ENCODE measurements around the gene ARNT2. TPM values are rescaled to one million over a fixed set of nuclear protein-coding genes. Genes with fewer than 3 reads are reported as not detected.
A peak's percentile ranks its signal among the peaks of the same experiment; 100 is the strongest.

The ARNT2 gene
- total RNA-seq, 2 donors from 2014 or later = 0.09 to 0.21 TPM

DNA sequence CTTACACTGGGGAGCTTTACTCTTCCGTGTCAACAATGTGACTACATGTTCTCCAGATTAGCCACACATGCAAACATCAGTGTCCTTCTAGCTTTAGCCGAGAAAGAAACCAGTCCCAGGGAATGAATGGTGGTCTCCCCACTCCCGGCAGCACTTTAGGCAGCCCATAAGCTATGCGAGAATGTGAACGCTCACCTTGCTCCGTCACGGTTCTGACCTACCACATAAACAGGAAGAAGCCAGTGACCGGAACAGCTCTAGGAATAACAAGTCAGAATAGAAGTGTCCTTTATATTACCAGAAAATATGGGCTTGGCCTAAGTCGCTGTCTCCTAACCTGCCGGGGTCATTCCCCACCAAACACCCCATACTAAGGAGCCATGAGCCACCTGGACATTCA is 192.9 kb downstream of the ARNT2 start:
- no peaks in the 10 kb centered on the region for H3K9me3 Mint-ChIP-seq
- H3K27ac Mint-ChIP-seq = no peak overlapping the region
- peaks cover 20% of the 10 kb centered on the region for H3K27me3 Mint-ChIP-seq
- no peak overlapping the region for H3K4me3 Mint-ChIP-seq
- H3K36me3 Mint-ChIP-seq (ENCODE audit: low read depth) = no peaks in the 10 kb centered on the region
- ATAC-seq (replicated peaks) = no peak
- no peaks in the 10 kb centered on the region for H3K4me1 Mint-ChIP-seq

DNA sequence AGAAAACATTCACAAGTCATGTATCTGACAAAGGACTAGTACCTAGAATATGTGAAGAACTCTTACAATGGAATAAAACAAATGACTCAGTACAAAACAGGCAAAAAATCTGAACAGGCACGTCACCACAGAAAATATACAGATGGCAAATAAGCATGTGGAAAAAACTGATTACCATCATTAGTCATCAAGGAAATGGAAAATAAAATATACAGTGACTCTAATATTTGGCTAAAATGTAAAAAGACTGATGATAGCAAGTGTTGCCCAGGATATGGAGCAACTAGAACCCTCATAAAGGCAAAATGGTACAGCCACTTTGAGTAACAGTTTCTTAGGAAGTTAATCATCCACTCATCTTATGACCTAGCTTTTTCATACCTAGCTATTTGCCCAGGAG is 195.2 kb downstream of the ARNT2 start:
- Mint-ChIP-seq H3K27ac (peak overlapping the region; percentile 29), H3K9me3 (no peaks in the 10 kb centered on the region), H3K36me3 (ENCODE audit: low read depth) (no peaks in the 10 kb centered on the region), H3K27me3 (peaks cover 23% of the 10 kb centered on the region), H3K4me3 (no peak overlapping the region), H3K4me1 (no peaks in the 10 kb centered on the region)
- peak; percentile 64 for ATAC-seq (replicated peaks)

GRCh38 chr15:80600626-80601025 is 196.4 kb downstream of the ARNT2 start:
- H3K4me3 Mint-ChIP-seq = no peak overlapping the region
- H3K27me3 Mint-ChIP-seq = peaks cover 27% of the 10 kb centered on the region
- H3K27ac Mint-ChIP-seq = no peak overlapping the region
- ATAC-seq (replicated peaks) = no peak
- H3K36me3 Mint-ChIP-seq (ENCODE audit: low read depth) = no peaks in the 10 kb centered on the region
- H3K9me3 Mint-ChIP-seq = no peaks in the 10 kb centered on the region
- H3K4me1 Mint-ChIP-seq = no peaks in the 10 kb centered on the region

DNA sequence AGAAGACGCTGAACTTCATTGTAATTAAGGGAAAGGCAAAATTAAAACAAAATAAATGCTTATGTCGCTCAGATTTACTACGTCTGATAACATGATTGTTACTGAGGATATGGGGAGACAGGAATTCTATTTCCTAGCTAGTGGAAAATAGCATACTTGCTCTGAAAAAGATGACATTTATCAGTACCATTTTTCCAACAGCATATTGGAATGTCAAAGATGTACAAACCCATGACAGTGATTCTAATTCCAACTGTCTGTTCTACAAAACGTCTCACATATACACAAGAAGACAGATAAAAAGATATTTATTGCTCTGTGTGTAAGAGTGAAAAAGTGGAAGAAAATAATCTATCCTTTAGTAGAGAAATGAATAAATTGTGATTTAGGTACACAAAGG is 197.1 kb downstream of the ARNT2 start:
- Mint-ChIP-seq H3K27ac (no peak overlapping the region), H3K4me3 (no peak overlapping the region), H3K36me3 (ENCODE audit: low read depth) (no peaks in the 10 kb centered on the region), H3K27me3 (peaks cover 27% of the 10 kb centered on the region), H3K9me3 (no peaks in the 10 kb centered on the region), H3K4me1 (no peaks in the 10 kb centered on the region)
- ATAC-seq (replicated peaks) = no peak

DNA sequence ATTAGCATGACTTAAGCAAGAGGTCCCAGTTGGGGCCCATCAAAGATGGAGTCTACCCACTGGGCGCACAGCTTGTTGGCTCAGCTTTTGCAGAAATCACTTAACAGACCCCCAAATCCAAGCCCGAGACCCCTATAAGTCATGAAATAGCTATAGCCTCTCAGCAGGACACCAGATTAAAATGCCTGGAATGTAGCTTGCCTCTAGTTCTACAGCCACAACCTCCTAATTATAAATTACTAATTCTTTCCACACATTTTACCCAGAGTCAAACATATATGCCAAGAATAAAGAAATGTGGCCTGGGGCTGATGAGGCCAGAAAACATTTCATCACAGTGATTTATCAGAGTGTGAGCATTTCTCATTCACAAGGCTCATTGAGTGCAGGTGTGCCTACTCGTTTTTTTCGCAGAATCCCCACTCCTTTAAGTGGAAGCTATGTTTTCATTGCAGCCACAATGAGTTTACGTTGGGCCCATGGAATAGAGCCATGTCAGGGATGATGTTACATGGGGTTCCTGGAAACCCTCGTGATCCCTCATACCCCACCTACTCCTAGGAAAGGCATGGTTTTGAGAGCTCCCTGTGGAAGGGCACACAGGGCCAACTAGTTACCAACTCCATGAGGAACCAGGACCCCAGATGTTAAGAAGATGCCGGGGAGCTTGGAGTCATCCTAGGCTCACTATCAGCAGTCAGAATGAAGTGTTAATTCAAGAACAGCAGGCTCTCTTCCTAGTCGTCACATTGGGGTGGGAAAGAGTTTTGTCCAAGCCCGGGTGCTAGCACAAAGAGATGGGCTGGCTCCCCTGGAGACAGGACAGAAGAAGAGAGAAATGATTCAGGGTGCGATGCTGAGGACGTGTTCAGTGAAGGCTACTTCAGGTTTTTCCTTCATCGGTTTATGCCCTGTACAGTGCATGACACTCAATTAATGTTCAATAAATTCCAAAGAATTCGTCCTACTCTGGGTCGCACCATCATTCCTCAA is 200.7 kb downstream of the ARNT2 start:
- ATAC-seq (replicated peaks) = no peak
- Mint-ChIP-seq H3K4me1 (no peaks in the 10 kb centered on the region), H3K9me3 (no peaks in the 10 kb centered on the region)

GRCh38 chr15:80605591-80606150 is 201.5 kb downstream of the ARNT2 start:
- no peaks in the 10 kb centered on the region for H3K4me1 Mint-ChIP-seq
- H3K27ac Mint-ChIP-seq = no peak overlapping the region
- H3K4me3 Mint-ChIP-seq = no peak overlapping the region
- peaks cover 16% of the 10 kb centered on the region for H3K27me3 Mint-ChIP-seq
- no peaks in the 10 kb centered on the region for H3K9me3 Mint-ChIP-seq
- no peak for ATAC-seq (replicated peaks)
- H3K36me3 Mint-ChIP-seq (ENCODE audit: low read depth) = no peaks in the 10 kb centered on the region

More for the DNA sequence above, 200.7 kb downstream of the ARNT2 start:
- no peak overlapping the region for H3K4me3 Mint-ChIP-seq
- H3K27me3 Mint-ChIP-seq = peaks cover 24% of the 10 kb centered on the region
- H3K27ac Mint-ChIP-seq = no peak overlapping the region
- no peaks in the 10 kb centered on the region for H3K36me3 Mint-ChIP-seq (ENCODE audit: low read depth)

- ATAC-seq (replicated peaks) = no peak
- Mint-ChIP-seq H3K4me3 (no peak overlapping the region), H3K36me3 (ENCODE audit: low read depth) (no peaks in the 10 kb centered on the region), H3K27ac (no peak overlapping the region), H3K27me3 (peaks cover 15% of the 10 kb centered on the region), H3K9me3 (no peaks in the 10 kb centered on the region), H3K4me1 (no peaks in the 10 kb centered on the region)
These were observed 202.4 kb downstream of the ARNT2 start for GRCh38 chr15:80606511-80607071.

DNA sequence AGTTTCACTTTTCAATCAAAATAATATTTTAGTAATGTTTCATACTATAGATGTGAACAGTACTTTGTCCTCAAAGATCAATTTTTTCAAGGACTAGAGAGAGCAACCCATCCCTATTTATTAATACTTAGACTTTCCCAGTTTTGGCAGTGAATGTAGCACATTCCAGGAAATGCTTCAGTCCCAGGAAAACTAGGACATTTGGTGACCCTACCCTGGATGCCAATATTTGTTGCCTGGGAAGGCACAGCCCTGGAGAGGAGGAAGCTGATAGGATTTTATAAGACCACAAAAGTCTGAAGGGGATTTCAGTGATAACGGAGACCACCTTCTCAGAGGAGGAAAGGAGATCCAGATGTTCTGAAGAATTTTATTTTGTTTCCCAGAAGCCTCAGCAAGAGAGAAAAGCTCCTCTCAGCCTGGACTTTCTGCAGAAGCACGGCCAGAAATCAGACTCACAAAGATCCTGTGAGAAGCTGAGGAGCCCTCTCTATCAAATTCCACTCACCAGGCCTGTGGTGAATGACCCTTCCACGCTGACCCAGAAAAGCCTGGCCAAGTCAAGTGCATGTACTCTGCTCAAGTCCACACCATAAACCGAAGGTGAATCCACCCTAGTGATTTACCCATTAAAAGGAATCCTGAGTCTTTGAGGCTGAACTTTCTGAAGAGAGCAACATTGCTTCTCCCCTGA is 203.3 kb downstream of the ARNT2 start:
- Mint-ChIP-seq H3K36me3 (ENCODE audit: low read depth) (no peaks in the 10 kb centered on the region), H3K4me1 (no peaks in the 10 kb centered on the region), H3K9me3 (no peaks in the 10 kb centered on the region), H3K27me3 (peaks cover 15% of the 10 kb centered on the region), H3K4me3 (no peak overlapping the region), H3K27ac (no peak overlapping the region)
- no peak for ATAC-seq (replicated peaks)

DNA sequence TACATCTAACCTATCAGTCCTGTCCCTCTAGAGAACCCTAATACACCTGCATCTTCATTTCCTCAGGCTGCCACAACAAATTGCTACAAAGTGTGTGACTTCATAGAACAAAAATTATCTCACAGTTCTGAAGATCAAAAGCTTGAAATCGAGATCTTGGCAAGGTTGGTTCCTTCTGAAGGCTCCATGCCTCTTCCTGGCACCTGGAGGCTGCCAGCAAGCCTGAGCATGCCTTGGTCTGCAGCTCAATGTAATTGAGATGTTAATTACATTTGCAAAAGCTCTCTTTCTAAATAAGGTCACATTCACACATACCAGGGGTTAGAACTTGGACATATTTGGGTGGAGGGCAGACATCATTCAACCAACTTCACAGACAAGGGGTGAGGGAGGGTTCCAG is 204.5 kb downstream of the ARNT2 start:
- no peaks in the 10 kb centered on the region for H3K4me1 Mint-ChIP-seq
- no peaks in the 10 kb centered on the region for H3K9me3 Mint-ChIP-seq
- no peaks in the 10 kb centered on the region for H3K36me3 Mint-ChIP-seq (ENCODE audit: low read depth)
- no peak overlapping the region for H3K4me3 Mint-ChIP-seq
- ATAC-seq (replicated peaks) = no peak
- H3K27me3 Mint-ChIP-seq = peaks cover 15% of the 10 kb centered on the region
- H3K27ac Mint-ChIP-seq = no peak overlapping the region

GRCh38 chr15:80609091-80609490 is 204.9 kb downstream of the ARNT2 start:
- peaks cover 15% of the 10 kb centered on the region for H3K27me3 Mint-ChIP-seq
- no peak for ATAC-seq (replicated peaks)
- no peaks in the 10 kb centered on the region for H3K9me3 Mint-ChIP-seq
- no peak overlapping the region for H3K27ac Mint-ChIP-seq
- no peaks in the 10 kb centered on the region for H3K36me3 Mint-ChIP-seq (ENCODE audit: low read depth)
- no peak overlapping the region for H3K4me3 Mint-ChIP-seq
- H3K4me1 Mint-ChIP-seq = no peaks in the 10 kb centered on the region

DNA sequence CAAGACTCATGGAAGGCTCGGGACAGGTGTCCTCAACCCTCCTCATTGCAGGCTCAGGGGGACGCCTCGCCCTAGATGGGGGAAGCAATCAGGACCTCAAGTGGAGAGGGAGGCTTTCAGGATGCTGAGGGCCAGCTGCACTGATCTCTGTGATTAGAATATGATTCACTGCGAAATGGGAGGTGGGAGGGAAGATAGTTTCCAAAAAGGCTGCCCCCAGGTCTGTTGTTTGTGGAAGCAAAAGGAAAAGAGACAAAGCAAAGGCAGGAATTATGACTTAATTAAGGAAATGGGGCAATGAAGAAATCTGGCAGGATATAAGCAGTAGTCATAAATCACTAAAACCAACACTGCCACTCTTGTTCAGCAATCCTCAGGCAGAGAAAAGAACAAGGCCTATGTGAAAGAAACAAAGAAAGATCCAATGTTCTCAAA is 205.3 kb downstream of the ARNT2 start:
- Mint-ChIP-seq H3K27ac (no peak overlapping the region), H3K27me3 (peaks cover 11% of the 10 kb centered on the region), H3K4me3 (no peak overlapping the region)

DNA sequence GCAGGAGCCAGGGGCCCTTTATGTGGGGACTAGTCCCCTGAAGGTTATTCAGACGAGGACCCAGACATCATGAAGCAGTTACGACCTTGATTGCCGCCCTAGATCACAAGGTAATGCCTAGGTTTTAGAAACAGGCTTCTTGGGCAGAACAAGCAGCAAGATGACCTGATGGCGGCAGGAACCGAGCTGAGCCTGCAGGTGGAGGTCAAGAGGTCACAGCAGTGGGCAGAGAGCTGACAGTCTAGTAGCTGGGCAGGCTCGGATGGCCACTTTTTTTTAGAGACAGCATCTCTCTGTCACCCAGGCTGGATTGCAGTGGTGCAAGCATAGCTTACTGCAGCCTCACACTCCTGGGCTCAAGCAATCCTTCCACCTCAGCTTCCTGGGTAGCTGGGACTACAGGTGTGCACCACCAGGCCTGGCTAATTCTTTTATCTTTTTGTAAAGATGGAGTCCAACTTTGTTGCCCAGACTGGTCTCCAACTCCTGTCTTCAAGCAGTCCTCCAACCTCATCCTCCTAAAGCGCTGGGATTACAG is 207.4 kb downstream of the ARNT2 start:
- H3K4me1 Mint-ChIP-seq = no peaks in the 10 kb centered on the region
- no peaks in the 10 kb centered on the region for H3K9me3 Mint-ChIP-seq
- ATAC-seq (replicated peaks) = no peak
- no peaks in the 10 kb centered on the region for H3K36me3 Mint-ChIP-seq (ENCODE audit: low read depth)
- no peak overlapping the region for H3K4me3 Mint-ChIP-seq
- no peak overlapping the region for H3K27ac Mint-ChIP-seq
- H3K27me3 Mint-ChIP-seq = peaks cover 15% of the 10 kb centered on the region

More for the DNA sequence above, 205.3 kb downstream of the ARNT2 start:
- no peaks in the 10 kb centered on the region for H3K36me3 Mint-ChIP-seq (ENCODE audit: low read depth)
- no peaks in the 10 kb centered on the region for H3K4me1 Mint-ChIP-seq
- ATAC-seq (replicated peaks) = no peak
- no peaks in the 10 kb centered on the region for H3K9me3 Mint-ChIP-seq

DNA sequence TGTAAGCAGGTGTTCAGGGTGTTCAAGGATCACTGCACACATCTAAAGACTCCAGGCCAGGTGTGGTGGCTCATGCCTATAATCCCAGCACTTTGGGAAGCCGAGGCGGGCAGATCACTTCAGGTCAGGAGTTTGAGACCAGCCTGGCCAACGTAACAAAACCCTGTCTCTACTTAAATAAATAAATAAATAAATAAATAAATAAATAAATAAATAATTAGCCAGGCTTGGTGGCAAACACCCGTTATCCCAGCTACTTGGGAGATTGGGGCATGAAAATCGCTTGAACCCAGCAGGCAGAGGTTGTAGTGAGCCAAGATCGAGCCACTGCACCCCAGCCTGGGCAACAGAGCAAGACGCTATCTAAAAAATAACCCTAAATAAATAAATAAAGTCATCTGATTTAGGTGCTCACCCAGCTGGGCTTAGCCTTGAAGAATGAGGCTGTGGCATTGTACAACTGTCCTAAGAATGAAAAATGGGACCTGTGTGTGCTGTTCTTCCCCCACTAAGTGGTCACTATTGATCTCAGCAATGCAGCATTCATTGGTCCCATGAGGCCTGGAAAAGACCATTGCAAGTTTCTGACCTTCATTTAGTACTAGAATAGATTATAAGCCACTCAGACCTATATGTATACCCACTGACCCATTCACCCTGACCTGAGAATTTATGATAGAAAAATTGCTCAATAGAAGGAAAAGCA is 208.1 kb downstream of the ARNT2 start:
- no peaks in the 10 kb centered on the region for H3K36me3 Mint-ChIP-seq (ENCODE audit: low read depth)
- H3K27ac Mint-ChIP-seq = no peak overlapping the region
- H3K9me3 Mint-ChIP-seq = no peaks in the 10 kb centered on the region
- no peak overlapping the region for H3K4me3 Mint-ChIP-seq
- no peaks in the 10 kb centered on the region for H3K4me1 Mint-ChIP-seq
- peaks cover 18% of the 10 kb centered on the region for H3K27me3 Mint-ChIP-seq
- no peak for ATAC-seq (replicated peaks)
